ENCODE data around the gene TSC2.

GRCh38 chr16:2082171-2082982 is 34.6 kb downstream of the TSC2 start:
- TF ChIP-seq YY1 (IDR thresholded peaks at IDR 0.05; ENCODE audit: low read depth), result no peak
- no peak for TF ChIP-seq CEBPB (IDR thresholded peaks at IDR 0.05)
- TF ChIP-seq ZBTB7A (IDR thresholded peaks at IDR 0.05; ENCODE audit: low read depth), result no peak
- no peak for TF ChIP-seq EGR1 (IDR thresholded peaks at IDR 0.05)
- no peak for TF ChIP-seq CREB1 (IDR thresholded peaks at IDR 0.05; ENCODE audit: low read depth)
- no peak for TF ChIP-seq EP300 (IDR thresholded peaks at IDR 0.05; ENCODE audit: borderline replicate concordance)
